MM.1S (cell line): ENCODE measurements around the gene EPM2A.

Source experiments
- DNase-seq: peaks from one replicate; pipeline ENCODE4 v3.0.0-alpha.2; 2015
- H2AFZ ChIP-seq: fragments of 300-600 bp; sonication (generic); 2 replicates; pipeline ENCODE4 v1.6.0; 2016; ENCODE audit warnings: antibody characterized with exemption, low read length
- H3F3A ChIP-seq: fragments of 300-600 bp; sonication (generic); 2 replicates; pipeline ENCODE4 v1.6.1; 2016; ENCODE audit warnings: mild to moderate bottlenecking, antibody characterized with exemption, low read length, moderate library complexity, mixed read lengths; ENCODE audit not compliant: insufficient read depth
- H3K27ac ChIP-seq: fragments of 300-600 bp; sonication (generic); 2 replicates; pipeline ENCODE4 v1.5.1; 2016; ENCODE audit warnings: mild to moderate bottlenecking, low read length
- H3K27me3 ChIP-seq: fragments of 300-600 bp; sonication (generic); replicated peaks from 2 replicates; pipeline ENCODE4 v1.6.0; 2016; ENCODE audit warnings: low read length; ENCODE audit not compliant: insufficient read depth
- H3K36me3 ChIP-seq: fragments of 300-600 bp; sonication (generic); replicated peaks from 2 replicates; pipeline ENCODE4 v1.6.1; 2016; ENCODE audit warnings: mild to moderate bottlenecking, low read length, mixed read lengths; ENCODE audit not compliant: insufficient read depth
- H3K4me1 ChIP-seq: fragments of 300-600 bp; sonication (generic); 2 replicates; pipeline ENCODE4 v1.6.1; 2016; ENCODE audit warnings: low read length, mixed read lengths
- H3K4me2 ChIP-seq: fragments of 300-600 bp; sonication (generic); 2 replicates; pipeline ENCODE4 v1.6.0; 2016; ENCODE audit warnings: low read depth, low read length
- H3K4me3 ChIP-seq: fragments of 300-600 bp; sonication (generic); 2 replicates; pipeline ENCODE4 v1.5.1; 2016; ENCODE audit warnings: low read length, mixed read lengths
- H3K79me2 ChIP-seq: fragments of 300-600 bp; sonication (generic); 2 replicates; pipeline ENCODE4 v1.6.1; 2016; ENCODE audit warnings: mixed run types, low read length, mixed read lengths
- H3K9ac ChIP-seq: fragments of 300-600 bp; sonication (generic); 2 replicates; pipeline ENCODE4 v1.6.1; 2016; ENCODE audit warnings: low read length, mixed read lengths
- H3K9me2 ChIP-seq: fragments of 300-600 bp; sonication (generic); replicated peaks from 2 replicates; pipeline ENCODE4 v1.6.1; 2016; ENCODE audit warnings: mild to moderate bottlenecking, low read length, mixed read lengths; ENCODE audit not compliant: insufficient read depth
- H3K9me3 ChIP-seq: fragments of 300-600 bp; sonication (generic); replicated peaks from 2 replicates; pipeline ENCODE4 v1.6.1; 2016; ENCODE audit warnings: mild to moderate bottlenecking, low read length, mixed read lengths; ENCODE audit not compliant: insufficient read depth
- H4K20me1 ChIP-seq: fragments of 300-600 bp; sonication (generic); 2 replicates; pipeline ENCODE4 v1.6.1; 2016; ENCODE audit warnings: mild to moderate bottlenecking, low read length, moderate library complexity, mixed read lengths; ENCODE audit not compliant: insufficient read depth
- EZH2 ChIP-seq: fragments of 300-600 bp; sonication (generic); optimal IDR thresholded peaks from 2 replicates; pipeline ENCODE3; 2017; ENCODE audit warnings: low read depth, mild to moderate bottlenecking, antibody characterized with exemption, low read length, mixed read lengths
- EZH2phosphoT487 ChIP-seq: fragments of 300-600 bp; sonication (generic); IDR thresholded peaks from 2 replicates; pipeline ENCODE4 v1.6.1; 2018; ENCODE audit warnings: antibody characterized with exemption, low read length
- TF ChIP-seq, protein P1 (sequence below): fragments of 300-600 bp; sonication (generic); IDR thresholded peaks from 2 replicates; pipeline ENCODE4 v1.5.1; 2016; ENCODE audit warnings: antibody characterized with exemption, low read length, mixed read lengths

The EPM2A gene

DNA sequence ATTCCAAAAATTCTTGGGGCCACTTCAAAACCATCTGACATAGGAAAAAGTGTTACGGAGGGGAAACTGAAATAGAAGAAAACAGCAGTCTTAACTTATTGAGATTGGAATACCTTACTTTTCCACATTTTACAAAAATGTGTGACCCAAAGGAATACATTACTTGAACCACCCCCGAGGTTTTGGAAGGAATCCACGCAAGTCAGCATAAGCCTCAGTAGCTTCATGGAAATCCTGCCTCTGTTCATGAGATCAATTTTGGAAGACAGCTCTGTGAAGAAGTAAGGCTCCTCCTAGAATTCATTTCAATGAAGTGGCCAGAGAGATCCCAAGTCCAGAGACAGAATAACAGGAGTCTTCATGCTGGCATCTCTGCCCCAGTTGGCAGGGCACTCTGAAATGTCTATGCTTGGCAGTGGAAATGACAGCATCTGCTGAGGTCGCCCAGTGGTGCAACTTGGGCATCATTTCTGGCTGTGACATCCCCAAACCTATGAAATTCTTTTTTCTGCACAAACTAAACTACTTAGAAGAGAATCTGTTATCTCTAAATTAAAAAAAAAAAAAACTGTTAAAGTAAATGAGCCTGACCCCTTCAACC is 132.5 kb downstream of the EPM2A start:
- H3K36me3 ChIP-seq: no peaks in the 10 kb centered on the region
- no peaks in the 10 kb centered on the region for H3K4me1 ChIP-seq
- H3K27me3 ChIP-seq: no peaks in the 10 kb centered on the region
- H3K9ac ChIP-seq: no peak overlapping the region
- H3K27ac ChIP-seq: no peak overlapping the region
- TF ChIP-seq, protein P1, sequence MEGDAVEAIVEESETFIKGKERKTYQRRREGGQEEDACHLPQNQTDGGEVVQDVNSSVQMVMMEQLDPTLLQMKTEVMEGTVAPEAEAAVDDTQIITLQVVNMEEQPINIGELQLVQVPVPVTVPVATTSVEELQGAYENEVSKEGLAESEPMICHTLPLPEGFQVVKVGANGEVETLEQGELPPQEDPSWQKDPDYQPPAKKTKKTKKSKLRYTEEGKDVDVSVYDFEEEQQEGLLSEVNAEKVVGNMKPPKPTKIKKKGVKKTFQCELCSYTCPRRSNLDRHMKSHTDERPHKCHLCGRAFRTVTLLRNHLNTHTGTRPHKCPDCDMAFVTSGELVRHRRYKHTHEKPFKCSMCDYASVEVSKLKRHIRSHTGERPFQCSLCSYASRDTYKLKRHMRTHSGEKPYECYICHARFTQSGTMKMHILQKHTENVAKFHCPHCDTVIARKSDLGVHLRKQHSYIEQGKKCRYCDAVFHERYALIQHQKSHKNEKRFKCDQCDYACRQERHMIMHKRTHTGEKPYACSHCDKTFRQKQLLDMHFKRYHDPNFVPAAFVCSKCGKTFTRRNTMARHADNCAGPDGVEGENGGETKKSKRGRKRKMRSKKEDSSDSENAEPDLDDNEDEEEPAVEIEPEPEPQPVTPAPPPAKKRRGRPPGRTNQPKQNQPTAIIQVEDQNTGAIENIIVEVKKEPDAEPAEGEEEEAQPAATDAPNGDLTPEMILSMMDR: no peak
- TF ChIP-seq EZH2 (no peak), EZH2phosphoT487 (no peak)
- H3K9me2 ChIP-seq: no peaks in the 10 kb centered on the region
- no peak overlapping the region for H3K4me3 ChIP-seq
- no peaks in the 10 kb centered on the region for H3K9me3 ChIP-seq
- H3K79me2 ChIP-seq: no peaks in the 10 kb centered on the region
- no peak overlapping the region for H2AFZ ChIP-seq
- no peak for DNase-seq
- H4K20me1 ChIP-seq: no peaks in the 10 kb centered on the region
- H3F3A ChIP-seq: no peaks in the 10 kb centered on the region
- H3K4me2 ChIP-seq: no peak overlapping the region

- Histone ChIP-seq H2AFZ (no peak overlapping the region), H3K9me2 (no peaks in the 10 kb centered on the region), H3K36me3 (no peaks in the 10 kb centered on the region), H3F3A (no peaks in the 10 kb centered on the region), H3K4me3 (no peak overlapping the region), H3K4me2 (no peak overlapping the region), H3K27ac (no peak overlapping the region), H3K4me1 (no peaks in the 10 kb centered on the region), H3K27me3 (no peaks in the 10 kb centered on the region), H3K9ac (no peak overlapping the region), H3K79me2 (no peaks in the 10 kb centered on the region), H3K9me3 (no peaks in the 10 kb centered on the region), H4K20me1 (no peaks in the 10 kb centered on the region)
- no peak for TF ChIP-seq EZH2
- no peak for TF ChIP-seq EZH2phosphoT487
- DNase-seq: no peak
These were observed 133.9 kb downstream of the EPM2A start for GRCh38 chr6:145601397-145601796.

DNA sequence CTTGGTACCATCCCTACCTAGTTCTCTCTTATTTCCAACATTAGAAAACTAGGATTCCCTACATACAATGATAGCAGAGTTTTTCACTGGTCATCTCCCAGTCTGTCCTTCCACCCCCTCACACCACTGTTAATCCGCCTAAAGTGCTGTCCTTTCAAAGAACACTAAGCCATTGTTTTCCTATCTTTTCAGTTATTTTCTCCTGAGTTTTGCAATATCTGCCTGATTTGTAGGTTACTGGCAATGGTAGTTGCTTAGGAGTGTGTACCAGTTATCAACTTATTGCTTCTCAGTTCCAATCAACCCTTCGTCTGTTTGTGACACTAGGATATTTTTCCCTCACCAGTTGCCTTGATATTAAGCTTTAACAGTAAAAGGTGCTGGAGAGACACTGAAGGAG is 135.0 kb downstream of the EPM2A start:
- no peak overlapping the region for H3K27ac ChIP-seq
- no peak overlapping the region for H3K4me2 ChIP-seq
- H4K20me1 ChIP-seq: no peaks in the 10 kb centered on the region
- H3K9ac ChIP-seq: no peak overlapping the region
- H3K4me1 ChIP-seq: no peaks in the 10 kb centered on the region
- no peaks in the 10 kb centered on the region for H3K79me2 ChIP-seq
- H3K9me2 ChIP-seq: no peaks in the 10 kb centered on the region
- H3K4me3 ChIP-seq: no peak overlapping the region
- DNase-seq: no peak
- H2AFZ ChIP-seq: no peak overlapping the region
- H3K27me3 ChIP-seq: no peaks in the 10 kb centered on the region
- no peak for TF ChIP-seq EZH2
- TF ChIP-seq, protein P1: no peak
- no peaks in the 10 kb centered on the region for H3K9me3 ChIP-seq
- H3K36me3 ChIP-seq: no peaks in the 10 kb centered on the region
- H3F3A ChIP-seq: no peaks in the 10 kb centered on the region

- no peak for DNase-seq
These were observed 146.3 kb downstream of the EPM2A start for GRCh38 chr6:145588981-145589380.

More at GRCh38 chr6:145588981-145589380, 146.3 kb downstream of the EPM2A start:
- H3K4me2 ChIP-seq: no peak overlapping the region
- H2AFZ ChIP-seq: no peak overlapping the region
- no peaks in the 10 kb centered on the region for H3K36me3 ChIP-seq
- H3K27ac ChIP-seq: no peak overlapping the region
- H3K9me2 ChIP-seq: no peaks in the 10 kb centered on the region
- no peaks in the 10 kb centered on the region for H3K27me3 ChIP-seq
- no peaks in the 10 kb centered on the region for H3K9me3 ChIP-seq
- no peak overlapping the region for H3K4me3 ChIP-seq
- no peaks in the 10 kb centered on the region for H3K4me1 ChIP-seq
- no peaks in the 10 kb centered on the region for H4K20me1 ChIP-seq
- H3K79me2 ChIP-seq: no peaks in the 10 kb centered on the region
- H3F3A ChIP-seq: no peaks in the 10 kb centered on the region
- H3K9ac ChIP-seq: no peak overlapping the region
- TF ChIP-seq, protein P1: no peak
- TF ChIP-seq EZH2 (no peak), EZH2phosphoT487 (no peak)
